Adrenal gland (tissue), 5 donors: ENCODE results near the gene OR6X1.
"Not testable (repeated sequence)": the region's sequence is repeated elsewhere in the genome, so short reads cannot be mapped to it uniquely, and the experiment has no call there.

ENCODE experiments used
- POLR2A ChIP-seq, 2 donors: fragments of 450-650 bp; IDR thresholded peaks; one replicate each; pipeline ENCODE4 v1.6.1; 2017; ENCODE audit warnings: antibody characterized with exemption in 2 of 2, mild to moderate bottlenecking in 2 of 2, moderate library complexity in 1 of 2
- TF ChIP-seq, protein P1 (sequence below), 6 experiments: fragments of 450-650 bp in 4 of 6; fragments of 200-600 bp in 2 of 6; sonication (generic) in 1 of 6; IDR thresholded peaks; 1 replicate in 5 of 6; 2 replicates in 1 of 6; pipeline versions ENCODE4 v1.5.1 to v1.8.0; 2016 to 2021; ENCODE audit warnings: antibody characterized with exemption in 6 of 6, mild to moderate bottlenecking in 2 of 6, moderate library complexity in 1 of 6
- donor health status: DM: no; HTN: no; CAD: no.

DNA sequence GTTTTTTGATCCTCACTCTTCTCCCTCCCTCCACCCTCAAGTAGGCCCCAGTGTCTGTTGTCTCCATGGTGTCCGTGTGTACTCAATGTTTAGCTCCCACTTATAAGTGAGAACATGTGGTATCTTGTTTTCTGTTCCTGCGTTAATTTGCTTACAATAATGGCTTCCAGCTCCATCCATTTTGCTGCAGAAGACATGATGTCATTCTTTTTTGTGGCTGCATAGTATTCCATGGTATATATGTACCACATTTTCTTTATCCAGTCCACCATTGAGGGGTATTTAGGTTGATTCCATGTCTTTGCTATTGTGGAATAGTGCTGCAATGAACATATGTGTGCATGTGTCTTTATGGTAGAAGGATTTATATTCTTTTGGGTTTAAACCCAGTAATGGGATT, 6.0 kb downstream of the OR6X1 start:
- TF ChIP-seq, protein P1, sequence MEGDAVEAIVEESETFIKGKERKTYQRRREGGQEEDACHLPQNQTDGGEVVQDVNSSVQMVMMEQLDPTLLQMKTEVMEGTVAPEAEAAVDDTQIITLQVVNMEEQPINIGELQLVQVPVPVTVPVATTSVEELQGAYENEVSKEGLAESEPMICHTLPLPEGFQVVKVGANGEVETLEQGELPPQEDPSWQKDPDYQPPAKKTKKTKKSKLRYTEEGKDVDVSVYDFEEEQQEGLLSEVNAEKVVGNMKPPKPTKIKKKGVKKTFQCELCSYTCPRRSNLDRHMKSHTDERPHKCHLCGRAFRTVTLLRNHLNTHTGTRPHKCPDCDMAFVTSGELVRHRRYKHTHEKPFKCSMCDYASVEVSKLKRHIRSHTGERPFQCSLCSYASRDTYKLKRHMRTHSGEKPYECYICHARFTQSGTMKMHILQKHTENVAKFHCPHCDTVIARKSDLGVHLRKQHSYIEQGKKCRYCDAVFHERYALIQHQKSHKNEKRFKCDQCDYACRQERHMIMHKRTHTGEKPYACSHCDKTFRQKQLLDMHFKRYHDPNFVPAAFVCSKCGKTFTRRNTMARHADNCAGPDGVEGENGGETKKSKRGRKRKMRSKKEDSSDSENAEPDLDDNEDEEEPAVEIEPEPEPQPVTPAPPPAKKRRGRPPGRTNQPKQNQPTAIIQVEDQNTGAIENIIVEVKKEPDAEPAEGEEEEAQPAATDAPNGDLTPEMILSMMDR (IDR thresholded peaks at IDR 0.05), result not testable (repeated sequence)
- not testable (repeated sequence) for TF ChIP-seq POLR2A (IDR thresholded peaks at IDR 0.05)
